GM23338 (cell line): Measurements from ENCODE around the gene RIPOR3. TPM values are rescaled to one million over a fixed set of nuclear protein-coding genes. Genes with fewer than 3 reads are reported as not detected.

Experiments used
- ATAC-seq: fragments of 200-7000 bp; cut with Tn5 transposase; 3 replicates; pipeline ENCODE4 v1.9.1; 2020
- DNase-seq: peaks from one replicate; pipeline ENCODE4 v3.0.0-alpha.2; 2015; ENCODE audit warnings: low spot score
- H2AFZ ChIP-seq: fragments of 200-600 bp; sonication (generic); 2 replicates; pipeline ENCODE4 v1.8.0; 2016; ENCODE audit warnings: antibody characterized with exemption, mild to moderate bottlenecking, moderate library complexity
- H3F3A ChIP-seq: fragments of 200-600 bp; sonication (generic); replicated peaks from 2 replicates; pipeline ENCODE4 v1.8.0; 2017; ENCODE audit warnings: antibody characterized with exemption, mixed run types, low read depth
- H3K27ac ChIP-seq: fragments of 200-600 bp; sonication (generic); 2 replicates; pipeline ENCODE4 v1.6.1; 2016; ENCODE audit warnings: low read depth
- H3K27me3 ChIP-seq: fragments of 200-600 bp; sonication (generic); 2 replicates; pipeline ENCODE4 v1.8.0; 2016; ENCODE audit warnings: mild to moderate bottlenecking, mixed run types, moderate library complexity; ENCODE audit not compliant: insufficient read depth
- H3K36me3 ChIP-seq: fragments of 200-600 bp; sonication (generic); 2 replicates; pipeline ENCODE4 v1.8.0; 2016; ENCODE audit warnings: mild to moderate bottlenecking; ENCODE audit not compliant: insufficient read depth
- H3K4me1 ChIP-seq: fragments of 200-600 bp; sonication (generic); 2 replicates; pipeline ENCODE4 v1.8.0; 2016; ENCODE audit warnings: mild to moderate bottlenecking, moderate library complexity; ENCODE audit not compliant: insufficient read depth
- H3K4me2 ChIP-seq: fragments of 200-600 bp; sonication (generic); 2 replicates; pipeline ENCODE4 v1.7.1; 2017; ENCODE audit warnings: mixed run types
- H3K4me3 ChIP-seq: fragments of 200-600 bp; sonication (generic); 2 replicates; pipeline ENCODE4 v1.6.1; 2016; ENCODE audit warnings: mixed run types
- H3K79me2 ChIP-seq: fragments of 200-600 bp; sonication (generic); replicated peaks from 2 replicates; pipeline ENCODE4 v1.8.0; 2017; ENCODE audit warnings: mild to moderate bottlenecking; ENCODE audit not compliant: insufficient read depth
- H3K9me2 ChIP-seq: fragments of 200-600 bp; sonication (generic); 2 replicates; pipeline ENCODE4 v1.8.0; 2017; ENCODE audit not compliant: insufficient read depth
- H4K20me1 ChIP-seq: fragments of 200-600 bp; sonication (generic); replicated peaks from 2 replicates; pipeline ENCODE4 v1.8.0; 2017; ENCODE audit warnings: mild to moderate bottlenecking; ENCODE audit not compliant: insufficient read depth
- H3K27ac Mint-ChIP-seq: 2 replicates; pipeline ENCODE4 v1.8.0; 2020; ENCODE audit warnings: inconsistent platforms, mild to moderate bottlenecking, moderate library complexity, mixed read lengths
- H3K27me3 Mint-ChIP-seq: 3 replicates; pipeline ENCODE4 v1.8.0; 2022; ENCODE audit warnings: low read depth, mild to moderate bottlenecking, moderate library complexity, mixed read lengths, inconsistent platforms; ENCODE audit not compliant: insufficient read depth, poor library complexity
- H3K36me3 Mint-ChIP-seq: 3 replicates; pipeline ENCODE4 v1.8.0; 2021; ENCODE audit warnings: low read depth, mild to moderate bottlenecking, inconsistent platforms, moderate library complexity, mixed read lengths
- H3K4me1 Mint-ChIP-seq: 3 replicates; pipeline ENCODE4 v1.8.0; 2020; ENCODE audit warnings: mild to moderate bottlenecking, inconsistent platforms, mixed read lengths
- H3K4me3 Mint-ChIP-seq: 3 replicates; pipeline ENCODE4 v1.8.0; 2021; ENCODE audit warnings: moderate library complexity, mild to moderate bottlenecking, inconsistent platforms, mixed read lengths
- H3K9me3 Mint-ChIP-seq: 3 replicates; pipeline ENCODE4 v1.8.0; 2020; ENCODE audit warnings: moderate library complexity, mild to moderate bottlenecking, inconsistent platforms, mixed read lengths
- CREB1 ChIP-seq: fragments of 250-450 bp; sonication (Bioruptor Pico); IDR thresholded peaks from 2 replicates; pipeline ENCODE4 v1.5.0; 2020; ENCODE audit warnings: low read depth, mild to moderate bottlenecking, moderate library complexity
- ETS1 ChIP-seq: IDR thresholded peaks from 2 replicates; pipeline ENCODE4 v1.6.1; 2016; ENCODE audit warnings: antibody characterized with exemption
- EZH2 ChIP-seq: fragments of 200-600 bp; sonication (generic); IDR thresholded peaks from one replicate; pipeline ENCODE4 v1.8.0; 2017; ENCODE audit warnings: antibody characterized with exemption, mild to moderate bottlenecking, low read depth; ENCODE audit not compliant: unreplicated experiment
- EZH2phosphoT487 ChIP-seq: fragments of 200-600 bp; sonication (generic); IDR thresholded peaks from one replicate; pipeline ENCODE4 v1.8.1; 2018; ENCODE audit warnings: antibody characterized with exemption; ENCODE audit not compliant: unreplicated experiment
- JUNB ChIP-seq: IDR thresholded peaks from one replicate; pipeline ENCODE4 v1.6.1; 2016; ENCODE audit warnings: antibody characterized with exemption; ENCODE audit not compliant: unreplicated experiment
- POLR2AphosphoS5 ChIP-seq: IDR thresholded peaks from 2 replicates; pipeline ENCODE4 v1.6.1; 2016; ENCODE audit warnings: antibody characterized with exemption, low read depth
- STAT1 ChIP-seq: IDR thresholded peaks from one replicate; pipeline ENCODE4 v1.6.1; 2016; ENCODE audit warnings: antibody characterized with exemption; ENCODE audit not compliant: unreplicated experiment
- ZNF114 ChIP-seq: fragments of 250-450 bp; sonication (Bioruptor Pico); IDR thresholded peaks from 2 replicates; pipeline ENCODE4 v1.5.0; 2020; ENCODE audit warnings: mild to moderate bottlenecking, moderate library complexity
- ZNF331 ChIP-seq: fragments of 250-450 bp; sonication (Bioruptor Pico); IDR thresholded peaks from 2 replicates; pipeline ENCODE4 v1.5.0; 2020; ENCODE audit warnings: low read depth, mild to moderate bottlenecking, moderate library complexity
- polyA plus RNA-seq: library from polyadenylated mRNA; unstranded; fragments of >200 nt; fragmentation: Nextera tagmentation; extraction: Ambion mirVana; gene quantifications from 2 replicates; pipeline ENCODE4 v1.2.1, GENCODE V29; 2016
- total RNA-seq: library from RNA; depleted of rRNA; stranded (reverse); fragments of >200 nt; shearing (Covaris generic); gene quantifications from 2 replicates; pipeline ENCODE4 v1.2.3, GENCODE V29; 2014
- TF ChIP-seq, protein P1 (sequence below), 2 experiments: fragments of 200-600 bp in 1 of 2; sonication (generic) in 1 of 2; conservative IDR thresholded peaks; 2 replicates each; pipeline versions ENCODE4 v1.5.1 to v1.6.1; 2016 to 2017; ENCODE audit warnings: antibody characterized with exemption in 2 of 2, low read depth in 2 of 2, mild to moderate bottlenecking in 2 of 2, moderate library complexity in 1 of 2
- TF ChIP-seq, protein P2 (sequence below): IDR thresholded peaks from one replicate; pipeline ENCODE4 v1.6.1; 2018; ENCODE audit warnings: antibody characterized with exemption; ENCODE audit not compliant: unreplicated experiment

RIPOR3 gene
- total and polyA plus RNA-seq, 2 experiments from 2014 or later: 4.9 to 6.3 TPM

DNA sequence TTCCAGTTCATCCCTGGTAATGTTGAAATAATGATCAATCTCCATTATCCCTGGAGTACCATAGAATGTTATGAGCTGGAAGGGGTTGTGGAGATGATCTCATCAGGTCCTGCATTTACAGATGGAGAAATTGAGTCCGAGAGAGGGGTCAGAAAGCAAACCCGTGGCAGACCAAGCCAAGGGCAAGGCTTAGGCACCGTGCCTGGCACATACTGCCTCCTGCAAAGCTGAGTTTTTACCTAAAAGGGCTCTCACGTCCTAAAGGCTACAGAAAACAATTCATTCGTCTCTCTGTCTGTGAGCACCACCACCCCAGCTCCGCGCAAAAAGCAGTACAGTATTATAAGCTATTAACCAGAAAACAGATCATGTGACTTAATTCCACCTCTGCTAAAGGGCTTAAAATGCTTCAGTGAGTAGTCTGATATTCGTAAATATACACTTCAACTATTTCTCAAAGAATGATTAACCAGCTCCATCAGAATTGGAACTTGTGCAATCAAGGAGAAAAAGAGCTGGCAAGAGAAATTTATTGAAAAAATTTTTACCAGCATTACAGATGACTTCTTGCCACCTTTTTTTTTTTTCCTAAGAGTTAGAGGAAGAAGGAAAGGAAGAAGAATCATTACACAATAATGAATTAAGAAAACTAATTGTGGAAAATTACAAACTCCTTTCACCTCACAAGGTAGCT lies 36.6 kb upstream of the RIPOR3 start (continued):
- TF ChIP-seq, protein P1, sequence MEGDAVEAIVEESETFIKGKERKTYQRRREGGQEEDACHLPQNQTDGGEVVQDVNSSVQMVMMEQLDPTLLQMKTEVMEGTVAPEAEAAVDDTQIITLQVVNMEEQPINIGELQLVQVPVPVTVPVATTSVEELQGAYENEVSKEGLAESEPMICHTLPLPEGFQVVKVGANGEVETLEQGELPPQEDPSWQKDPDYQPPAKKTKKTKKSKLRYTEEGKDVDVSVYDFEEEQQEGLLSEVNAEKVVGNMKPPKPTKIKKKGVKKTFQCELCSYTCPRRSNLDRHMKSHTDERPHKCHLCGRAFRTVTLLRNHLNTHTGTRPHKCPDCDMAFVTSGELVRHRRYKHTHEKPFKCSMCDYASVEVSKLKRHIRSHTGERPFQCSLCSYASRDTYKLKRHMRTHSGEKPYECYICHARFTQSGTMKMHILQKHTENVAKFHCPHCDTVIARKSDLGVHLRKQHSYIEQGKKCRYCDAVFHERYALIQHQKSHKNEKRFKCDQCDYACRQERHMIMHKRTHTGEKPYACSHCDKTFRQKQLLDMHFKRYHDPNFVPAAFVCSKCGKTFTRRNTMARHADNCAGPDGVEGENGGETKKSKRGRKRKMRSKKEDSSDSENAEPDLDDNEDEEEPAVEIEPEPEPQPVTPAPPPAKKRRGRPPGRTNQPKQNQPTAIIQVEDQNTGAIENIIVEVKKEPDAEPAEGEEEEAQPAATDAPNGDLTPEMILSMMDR (conservative IDR thresholded peaks at IDR 0.05; ENCODE audit: low read depth in 2 of 2): no peak
- TF ChIP-seq, protein P2, sequence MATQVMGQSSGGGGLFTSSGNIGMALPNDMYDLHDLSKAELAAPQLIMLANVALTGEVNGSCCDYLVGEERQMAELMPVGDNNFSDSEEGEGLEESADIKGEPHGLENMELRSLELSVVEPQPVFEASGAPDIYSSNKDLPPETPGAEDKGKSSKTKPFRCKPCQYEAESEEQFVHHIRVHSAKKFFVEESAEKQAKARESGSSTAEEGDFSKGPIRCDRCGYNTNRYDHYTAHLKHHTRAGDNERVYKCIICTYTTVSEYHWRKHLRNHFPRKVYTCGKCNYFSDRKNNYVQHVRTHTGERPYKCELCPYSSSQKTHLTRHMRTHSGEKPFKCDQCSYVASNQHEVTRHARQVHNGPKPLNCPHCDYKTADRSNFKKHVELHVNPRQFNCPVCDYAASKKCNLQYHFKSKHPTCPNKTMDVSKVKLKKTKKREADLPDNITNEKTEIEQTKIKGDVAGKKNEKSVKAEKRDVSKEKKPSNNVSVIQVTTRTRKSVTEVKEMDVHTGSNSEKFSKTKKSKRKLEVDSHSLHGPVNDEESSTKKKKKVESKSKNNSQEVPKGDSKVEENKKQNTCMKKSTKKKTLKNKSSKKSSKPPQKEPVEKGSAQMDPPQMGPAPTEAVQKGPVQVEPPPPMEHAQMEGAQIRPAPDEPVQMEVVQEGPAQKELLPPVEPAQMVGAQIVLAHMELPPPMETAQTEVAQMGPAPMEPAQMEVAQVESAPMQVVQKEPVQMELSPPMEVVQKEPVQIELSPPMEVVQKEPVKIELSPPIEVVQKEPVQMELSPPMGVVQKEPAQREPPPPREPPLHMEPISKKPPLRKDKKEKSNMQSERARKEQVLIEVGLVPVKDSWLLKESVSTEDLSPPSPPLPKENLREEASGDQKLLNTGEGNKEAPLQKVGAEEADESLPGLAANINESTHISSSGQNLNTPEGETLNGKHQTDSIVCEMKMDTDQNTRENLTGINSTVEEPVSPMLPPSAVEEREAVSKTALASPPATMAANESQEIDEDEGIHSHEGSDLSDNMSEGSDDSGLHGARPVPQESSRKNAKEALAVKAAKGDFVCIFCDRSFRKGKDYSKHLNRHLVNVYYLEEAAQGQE: no peak
- TF ChIP-seq STAT1: no peak
- TF ChIP-seq JUNB: no peak

DNA sequence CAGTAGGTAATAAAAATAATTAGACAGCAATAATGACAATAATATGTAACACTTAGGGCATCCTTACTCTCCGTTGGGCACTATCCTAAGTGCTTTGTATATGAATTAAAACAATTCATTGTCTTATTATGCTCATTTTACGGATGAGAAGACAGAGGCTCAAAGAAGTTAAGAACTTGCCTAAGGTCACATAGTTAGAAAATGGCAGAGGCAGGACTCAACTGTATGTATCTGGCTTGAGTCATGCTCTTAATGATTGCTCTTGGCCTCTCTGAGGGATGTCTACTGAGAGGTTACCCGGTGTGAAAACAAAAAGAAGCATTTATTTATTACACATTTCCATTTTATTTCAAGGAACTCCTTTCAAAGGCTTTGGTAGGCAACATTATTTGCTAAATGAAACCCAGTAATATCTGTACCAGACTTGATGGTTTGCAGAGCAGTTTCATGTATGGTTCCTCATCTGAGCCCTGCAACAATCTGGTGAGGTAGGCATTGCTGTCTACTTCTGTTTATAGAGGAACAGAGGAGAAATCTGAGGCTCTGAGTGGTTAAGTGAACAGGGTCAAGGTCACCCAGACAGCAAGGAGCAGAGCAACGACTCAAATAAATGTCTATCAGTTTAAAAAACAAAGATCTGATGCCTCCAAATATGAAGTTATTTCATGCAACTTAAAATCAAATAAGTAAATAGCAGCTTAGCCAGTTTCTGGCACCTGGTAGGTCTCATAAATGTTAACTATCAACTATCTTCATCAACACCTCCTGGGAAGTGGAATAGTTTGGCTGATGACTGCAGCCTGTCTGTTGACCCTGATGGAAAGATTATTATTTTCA lies 35.8 kb upstream of the RIPOR3 start:
- peaks cover 9% of the 10 kb centered on the region for H3K27me3 Mint-ChIP-seq
- H3K27ac ChIP-seq: no peak overlapping the region
- no peak for TF ChIP-seq POLR2AphosphoS5
- TF ChIP-seq EZH2: no peak
- TF ChIP-seq, protein P1 (conservative IDR thresholded peaks at IDR 0.05; ENCODE audit: low read depth in 2 of 2): no peak
- no peak for TF ChIP-seq JUNB
- TF ChIP-seq EZH2phosphoT487: no peak
- TF ChIP-seq CREB1 (CRISPR knock-in tag): no peak
- TF ChIP-seq, protein P2: no peak
- TF ChIP-seq STAT1: no peak
- no peak for TF ChIP-seq ZNF114
- no peak for TF ChIP-seq ETS1
- TF ChIP-seq ZNF331 (CRISPR knock-in tag): no peak

More for the DNA sequence above, 35.8 kb upstream of the RIPOR3 start:
- Mint-ChIP-seq H3K36me3 (no peaks in the 10 kb centered on the region; the same call in 2 of the 3 replicates), H3K9me3 (no peaks in the 10 kb centered on the region), H3K27ac (no peak overlapping the region), H3K4me1 (peaks cover 17% of the 10 kb centered on the region), H3K4me3 (no peak overlapping the region)
- ATAC-seq (no peak), DNase-seq (no peak)
- H3F3A ChIP-seq: peaks cover 11% of the 10 kb centered on the region; the same call in 1 of the 2 replicates
- H3K36me3 ChIP-seq: no peaks in the 10 kb centered on the region
- no peak overlapping the region for H2AFZ ChIP-seq
- H3K79me2 ChIP-seq: peaks cover 7% of the 10 kb centered on the region
- H4K20me1 ChIP-seq: no peaks in the 10 kb centered on the region
- no peaks in the 10 kb centered on the region for H3K9me2 ChIP-seq
- H3K27me3 ChIP-seq: no peaks in the 10 kb centered on the region
- no peak overlapping the region for H3K4me3 ChIP-seq
- H3K4me1 ChIP-seq: peaks cover 31% of the 10 kb centered on the region
- H3K4me2 ChIP-seq: no peak overlapping the region
